C4-2B (cell line): ENCODE data around the gene SLC9A9.

Source experiments
- CTCF ChIP-seq: fragments of 450-650 bp; conservative IDR thresholded peaks from 2 replicates; pipeline ENCODE4 v1.5.1; 2017; ENCODE audit warnings: mild to moderate bottlenecking
- ZFX ChIP-seq: fragments of 450-650 bp; IDR thresholded peaks from 2 replicates; pipeline ENCODE4 v1.6.1; 2017

DNA sequence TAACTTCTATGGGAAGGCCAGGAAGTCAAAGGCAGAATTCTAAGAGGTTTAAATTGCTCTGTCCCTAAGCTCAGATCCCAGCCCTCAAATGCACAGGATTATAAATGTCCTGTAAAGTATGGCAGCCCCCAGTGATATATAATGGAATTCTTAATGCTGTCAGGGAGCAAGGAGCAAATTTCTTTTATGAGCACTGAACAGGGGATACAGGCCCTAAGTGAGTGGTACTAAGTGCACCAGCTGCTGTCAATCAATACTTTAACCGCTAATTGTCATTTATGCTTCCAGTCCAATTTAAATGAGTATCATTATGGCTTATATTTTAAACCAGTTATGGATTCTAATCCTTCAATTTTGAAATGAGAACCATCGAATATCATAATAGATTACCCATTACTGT is 4.7 kb downstream of the SLC9A9 start:
- TF ChIP-seq CTCF (no peak), ZFX (no peak)
